GM12878 (cell line): ENCODE data around the gene IRF9. TPM values are rescaled to one million over a fixed set of nuclear protein-coding genes. Genes with fewer than 3 reads are reported as not detected.

ENCODE experiments used
- ASH2L ChIP-seq: fragments of 300-600, 200-600 bp; sonication (generic); IDR thresholded peaks from 2 replicates; pipeline ENCODE4 v1.6.1; 2017; ENCODE audit warnings: low read depth, mild to moderate bottlenecking, borderline replicate concordance
- CEBPB ChIP-seq, 2 experiments: fragments of 150-350 bp in 1 of 2; IDR thresholded peaks; 2 replicates each; pipeline ENCODE4 v1.6.1; 2012 to 2014; ENCODE audit warnings: low read depth in 2 of 2, low read length in 2 of 2, borderline replicate concordance in 1 of 2, inconsistent platforms in 1 of 2
- DPF2 ChIP-seq: fragments of 450-650 bp; IDR thresholded peaks from 2 replicates; pipeline ENCODE4 v1.6.1; 2017; ENCODE audit warnings: mild to moderate bottlenecking
- EGR1 ChIP-seq, 2 experiments: IDR thresholded peaks; 1 replicate in 1 of 2; 2 replicates in 1 of 2; pipeline ENCODE4 v1.6.1; 2011 to 2012; ENCODE audit warnings: low read depth in 2 of 2, low read length in 2 of 2, borderline replicate concordance in 1 of 2, mild to moderate bottlenecking in 1 of 2, moderate library complexity in 1 of 2
- ESRRA ChIP-seq: IDR thresholded peaks from 2 replicates; pipeline ENCODE4 v1.6.1; 2012; ENCODE audit warnings: mild to moderate bottlenecking, low read length, improper control_type of control experiment
- FOS ChIP-seq: IDR thresholded peaks from 3 replicates; pipeline ENCODE4 v1.6.1; 2011; ENCODE audit warnings: borderline replicate concordance; ENCODE audit not compliant: insufficient read length; ENCODE audit errors: extremely low read depth
- GATAD2B ChIP-seq: fragments of 450-650 bp; conservative IDR thresholded peaks from 2 replicates; pipeline ENCODE4 v1.6.1; 2017; ENCODE audit warnings: low read depth, mild to moderate bottlenecking, moderate library complexity
- KLF5 ChIP-seq: fragments of 450-650 bp; IDR thresholded peaks from 2 replicates; pipeline ENCODE4 v1.6.1; 2014; ENCODE audit warnings: mild to moderate bottlenecking; ENCODE audit not compliant: partially characterized antibody
- PML ChIP-seq: IDR thresholded peaks from 2 replicates; pipeline ENCODE4 v1.6.1; 2012; ENCODE audit warnings: low read length, inconsistent platforms
- POU2F2 ChIP-seq: IDR thresholded peaks from 3 replicates; pipeline ENCODE4 v1.6.1; 2011; ENCODE audit warnings: low read depth, mild to moderate bottlenecking, low read length, borderline replicate concordance
- RAD21 ChIP-seq: IDR thresholded peaks from 2 replicates; pipeline ENCODE4 v1.6.1; 2011; ENCODE audit warnings: mild to moderate bottlenecking, low read depth, low read length, moderate library complexity; ENCODE audit not compliant: insufficient read depth
- SMAD5 ChIP-seq: IDR thresholded peaks from 2 replicates; pipeline ENCODE4 v1.6.1; 2016; ENCODE audit warnings: antibody characterized with exemption, low read depth
- SMARCA5 ChIP-seq: fragments of 450-650 bp; IDR thresholded peaks from 2 replicates; pipeline ENCODE4 v1.6.1; 2017; ENCODE audit warnings: mild to moderate bottlenecking
- SMC3 ChIP-seq: IDR thresholded peaks from 2 replicates; pipeline ENCODE4 v1.6.1; 2011; ENCODE audit warnings: low read length, improper control_type of control experiment, borderline replicate concordance
- WRNIP1 ChIP-seq: IDR thresholded peaks from 2 replicates; pipeline ENCODE4 v1.6.1; 2011; ENCODE audit warnings: low read depth, low read length, improper control_type of control experiment, borderline replicate concordance
- polyA plus RNA-seq, 11 experiments: library from polyadenylated mRNA; depleted of rRNA in 4 of 11; unstranded in 6 of 11; stranded (reverse) in 5 of 11; fragments of >200 nt; fragmentation: Nextera tagmentation in 4 of 11; fragmentation: Illumina TruSeq in 1 of 11; extraction: Ambion mirVana in 4 of 11; extraction: Trizol in 1 of 11; gene quantifications; 1 replicate in 1 of 11; 2 replicates in 10 of 11; pipeline versions ENCODE4 v1.2.1 to v1.2.3, GENCODE V29; 2011 to 2016; ENCODE audit warnings: inconsistent platforms in 2 of 11, missing spikeins in 2 of 11, low read depth in 1 of 11
- total RNA-seq, 4 experiments: library from RNA; depleted of rRNA in 3 of 4; stranded (reverse); fragments of >200 nt in 3 of 4; fragmentation: Illumina TruSeq in 1 of 4; extraction: Trizol in 1 of 4; gene quantifications; 2 replicates each; pipeline versions ENCODE4 v1.2.1 to v1.2.3, GENCODE V29; 2013 to 2021
- TF ChIP-seq, protein P1 (sequence below): IDR thresholded peaks from 2 replicates; pipeline ENCODE4 v1.6.1; 2011; ENCODE audit warnings: low read depth, low read length, improper control_type of control experiment, borderline replicate concordance
- TF ChIP-seq, protein P2 (sequence below): fragments of 450-650 bp; IDR thresholded peaks from 2 replicates; pipeline ENCODE4 v1.6.1; 2017; ENCODE audit warnings: mild to moderate bottlenecking
- TF ChIP-seq, protein P3 (sequence below): fragments of 450-650 bp; IDR thresholded peaks from 2 replicates; pipeline ENCODE4 v1.6.1; 2017; ENCODE audit warnings: low read depth, mild to moderate bottlenecking, moderate library complexity
- TF ChIP-seq, protein P4 (sequence below): IDR thresholded peaks from 2 replicates; pipeline ENCODE4 v1.6.1; 2011; ENCODE audit warnings: borderline replicate concordance, low read depth, mild to moderate bottlenecking, moderate library complexity, mixed read lengths, low read length; ENCODE audit not compliant: insufficient read depth; ENCODE audit errors: extremely low read length
- TF ChIP-seq, protein P5 (sequence below): fragments of 450-650 bp; formaldehyde crosslinking; IDR thresholded peaks from 2 replicates; pipeline ENCODE4 v1.5.0; 2022; ENCODE audit warnings: mild to moderate bottlenecking, missing genetic modification characterization

IRF9 gene
- total and polyA plus RNA-seq, 10 of the 15 experiments (the other 5 are each of a cell fraction or from before 2014, with no cell fraction given), result 47.6 to 234 (median 148) TPM

DNA sequence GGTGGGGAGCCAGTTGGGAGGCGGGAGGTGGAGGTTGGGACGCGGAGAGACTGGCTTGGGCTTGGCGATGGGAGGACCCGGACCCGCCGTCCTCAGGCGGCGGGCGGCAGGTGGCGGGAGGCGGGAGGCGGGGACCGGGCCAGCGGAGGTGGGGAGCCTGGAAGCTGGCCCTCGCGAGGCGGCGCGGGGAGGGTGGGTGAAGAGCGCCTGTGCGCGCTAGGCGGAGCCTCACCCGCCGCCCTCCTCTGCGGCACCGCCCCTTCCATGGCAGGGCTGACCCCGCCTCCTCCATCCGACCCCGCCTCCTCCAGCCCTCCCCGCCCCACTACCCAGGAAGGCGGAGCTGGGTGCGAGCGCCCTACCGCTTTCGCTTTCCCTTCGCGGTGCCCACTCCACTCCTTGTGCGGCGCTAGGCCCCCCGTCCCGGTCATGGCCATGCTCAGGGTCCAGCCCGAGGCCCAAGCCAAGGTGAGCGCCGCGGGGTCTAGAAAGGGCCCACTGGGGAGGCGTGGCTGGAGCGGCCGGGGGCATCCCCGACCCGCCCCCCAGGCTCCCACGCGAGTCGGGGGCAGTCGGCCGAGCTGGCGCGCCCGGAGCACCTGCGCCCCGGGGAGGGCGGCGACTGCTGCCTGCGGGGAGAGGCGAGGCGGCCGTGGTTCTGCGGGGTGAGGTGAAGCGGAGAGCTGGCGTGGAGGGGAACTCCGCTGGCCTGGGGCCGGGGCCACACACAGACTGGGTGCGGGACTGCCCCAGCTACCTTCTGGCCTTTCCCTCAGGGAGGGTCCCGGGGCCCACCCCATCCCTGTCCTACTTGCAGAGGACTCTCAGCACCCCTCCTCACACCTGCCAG, 25.0 kb upstream of the IRF9 start, which contains the start of gene PSME1 (continued):
- TF ChIP-seq SMARCA5, result peak; percentile 88
- TF ChIP-seq, protein P1, sequence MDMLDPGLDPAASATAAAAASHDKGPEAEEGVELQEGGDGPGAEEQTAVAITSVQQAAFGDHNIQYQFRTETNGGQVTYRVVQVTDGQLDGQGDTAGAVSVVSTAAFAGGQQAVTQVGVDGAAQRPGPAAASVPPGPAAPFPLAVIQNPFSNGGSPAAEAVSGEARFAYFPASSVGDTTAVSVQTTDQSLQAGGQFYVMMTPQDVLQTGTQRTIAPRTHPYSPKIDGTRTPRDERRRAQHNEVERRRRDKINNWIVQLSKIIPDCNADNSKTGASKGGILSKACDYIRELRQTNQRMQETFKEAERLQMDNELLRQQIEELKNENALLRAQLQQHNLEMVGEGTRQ, result no peak
- no peak for TF ChIP-seq KLF5
- TF ChIP-seq, protein P2, sequence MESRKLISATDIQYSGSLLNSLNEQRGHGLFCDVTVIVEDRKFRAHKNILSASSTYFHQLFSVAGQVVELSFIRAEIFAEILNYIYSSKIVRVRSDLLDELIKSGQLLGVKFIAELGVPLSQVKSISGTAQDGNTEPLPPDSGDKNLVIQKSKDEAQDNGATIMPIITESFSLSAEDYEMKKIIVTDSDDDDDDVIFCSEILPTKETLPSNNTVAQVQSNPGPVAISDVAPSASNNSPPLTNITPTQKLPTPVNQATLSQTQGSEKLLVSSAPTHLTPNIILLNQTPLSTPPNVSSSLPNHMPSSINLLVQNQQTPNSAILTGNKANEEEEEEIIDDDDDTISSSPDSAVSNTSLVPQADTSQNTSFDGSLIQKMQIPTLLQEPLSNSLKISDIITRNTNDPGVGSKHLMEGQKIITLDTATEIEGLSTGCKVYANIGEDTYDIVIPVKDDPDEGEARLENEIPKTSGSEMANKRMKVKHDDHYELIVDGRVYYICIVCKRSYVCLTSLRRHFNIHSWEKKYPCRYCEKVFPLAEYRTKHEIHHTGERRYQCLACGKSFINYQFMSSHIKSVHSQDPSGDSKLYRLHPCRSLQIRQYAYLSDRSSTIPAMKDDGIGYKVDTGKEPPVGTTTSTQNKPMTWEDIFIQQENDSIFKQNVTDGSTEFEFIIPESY, result no peak
- no peak for TF ChIP-seq CEBPB (IDR thresholded peaks at IDR 0.05; ENCODE audit: borderline replicate concordance in 1 of 2, low read depth in 2 of 2, low read length in 2 of 2)
- TF ChIP-seq PML, result no peak; the same call in 1 of the 2 replicates
- TF ChIP-seq ESRRA, result no peak
- TF ChIP-seq ASH2L, result peak; percentile 88; the same call in 1 of the 2 replicates
- TF ChIP-seq, protein P3, sequence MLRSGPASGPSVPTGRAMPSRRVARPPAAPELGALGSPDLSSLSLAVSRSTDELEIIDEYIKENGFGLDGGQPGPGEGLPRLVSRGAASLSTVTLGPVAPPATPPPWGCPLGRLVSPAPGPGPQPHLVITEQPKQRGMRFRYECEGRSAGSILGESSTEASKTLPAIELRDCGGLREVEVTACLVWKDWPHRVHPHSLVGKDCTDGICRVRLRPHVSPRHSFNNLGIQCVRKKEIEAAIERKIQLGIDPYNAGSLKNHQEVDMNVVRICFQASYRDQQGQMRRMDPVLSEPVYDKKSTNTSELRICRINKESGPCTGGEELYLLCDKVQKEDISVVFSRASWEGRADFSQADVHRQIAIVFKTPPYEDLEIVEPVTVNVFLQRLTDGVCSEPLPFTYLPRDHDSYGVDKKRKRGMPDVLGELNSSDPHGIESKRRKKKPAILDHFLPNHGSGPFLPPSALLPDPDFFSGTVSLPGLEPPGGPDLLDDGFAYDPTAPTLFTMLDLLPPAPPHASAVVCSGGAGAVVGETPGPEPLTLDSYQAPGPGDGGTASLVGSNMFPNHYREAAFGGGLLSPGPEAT, result no peak
- no peak for TF ChIP-seq FOS
- no peak for TF ChIP-seq RAD21
- 0 out of 3 replicates have a peak, but pooled peaks of 1 of the 2 experiments have one; percentile 27 for TF ChIP-seq EGR1 (IDR thresholded peaks at IDR 0.05; ENCODE audit: borderline replicate concordance in 1 of 2, low read depth in 2 of 2, low read length in 2 of 2)
- TF ChIP-seq, protein P4, sequence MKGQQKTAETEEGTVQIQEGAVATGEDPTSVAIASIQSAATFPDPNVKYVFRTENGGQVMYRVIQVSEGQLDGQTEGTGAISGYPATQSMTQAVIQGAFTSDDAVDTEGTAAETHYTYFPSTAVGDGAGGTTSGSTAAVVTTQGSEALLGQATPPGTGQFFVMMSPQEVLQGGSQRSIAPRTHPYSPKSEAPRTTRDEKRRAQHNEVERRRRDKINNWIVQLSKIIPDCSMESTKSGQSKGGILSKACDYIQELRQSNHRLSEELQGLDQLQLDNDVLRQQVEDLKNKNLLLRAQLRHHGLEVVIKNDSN, result no peak
- no peak for TF ChIP-seq SMC3
- peak; percentile 2; the same call in 1 of the 2 replicates for TF ChIP-seq SMAD5
- no peak for TF ChIP-seq POU2F2
- TF ChIP-seq, protein P5, sequence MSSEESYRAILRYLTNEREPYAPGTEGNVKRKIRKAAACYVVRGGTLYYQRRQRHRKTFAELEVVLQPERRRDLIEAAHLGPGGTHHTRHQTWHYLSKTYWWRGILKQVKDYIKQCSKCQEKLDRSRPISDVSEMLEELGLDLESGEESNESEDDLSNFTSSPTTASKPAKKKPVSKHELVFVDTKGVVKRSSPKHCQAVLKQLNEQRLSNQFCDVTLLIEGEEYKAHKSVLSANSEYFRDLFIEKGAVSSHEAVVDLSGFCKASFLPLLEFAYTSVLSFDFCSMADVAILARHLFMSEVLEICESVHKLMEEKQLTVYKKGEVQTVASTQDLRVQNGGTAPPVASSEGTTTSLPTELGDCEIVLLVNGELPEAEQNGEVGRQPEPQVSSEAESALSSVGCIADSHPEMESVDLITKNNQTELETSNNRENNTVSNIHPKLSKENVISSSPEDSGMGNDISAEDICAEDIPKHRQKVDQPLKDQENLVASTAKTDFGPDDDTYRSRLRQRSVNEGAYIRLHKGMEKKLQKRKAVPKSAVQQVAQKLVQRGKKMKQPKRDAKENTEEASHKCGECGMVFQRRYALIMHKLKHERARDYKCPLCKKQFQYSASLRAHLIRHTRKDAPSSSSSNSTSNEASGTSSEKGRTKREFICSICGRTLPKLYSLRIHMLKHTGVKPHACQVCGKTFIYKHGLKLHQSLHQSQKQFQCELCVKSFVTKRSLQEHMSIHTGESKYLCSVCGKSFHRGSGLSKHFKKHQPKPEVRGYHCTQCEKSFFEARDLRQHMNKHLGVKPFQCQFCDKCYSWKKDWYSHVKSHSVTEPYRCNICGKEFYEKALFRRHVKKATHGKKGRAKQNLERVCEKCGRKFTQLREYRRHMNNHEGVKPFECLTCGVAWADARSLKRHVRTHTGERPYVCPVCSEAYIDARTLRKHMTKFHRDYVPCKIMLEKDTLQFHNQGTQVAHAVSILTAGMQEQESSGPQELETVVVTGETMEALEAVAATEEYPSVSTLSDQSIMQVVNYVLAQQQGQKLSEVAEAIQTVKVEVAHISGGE (CRISPR knock-in tag), result no peak
- peak; percentile 97 for TF ChIP-seq GATAD2B
- no peak for TF ChIP-seq WRNIP1
- TF ChIP-seq DPF2, result peak; percentile 91
